ENCODE data around the gene ELK4.

Gene ELK4

GRCh38 chr1:205631768-205632668 lies at the start of gene ELK4:
ELK4 (minus strand) TSS chr1:205632011; CDS start chr1:205623882, 8,129 bp downstream.
- peak; percentile 94 for DNase-seq (ENCODE audit: low read depth)

DNA sequence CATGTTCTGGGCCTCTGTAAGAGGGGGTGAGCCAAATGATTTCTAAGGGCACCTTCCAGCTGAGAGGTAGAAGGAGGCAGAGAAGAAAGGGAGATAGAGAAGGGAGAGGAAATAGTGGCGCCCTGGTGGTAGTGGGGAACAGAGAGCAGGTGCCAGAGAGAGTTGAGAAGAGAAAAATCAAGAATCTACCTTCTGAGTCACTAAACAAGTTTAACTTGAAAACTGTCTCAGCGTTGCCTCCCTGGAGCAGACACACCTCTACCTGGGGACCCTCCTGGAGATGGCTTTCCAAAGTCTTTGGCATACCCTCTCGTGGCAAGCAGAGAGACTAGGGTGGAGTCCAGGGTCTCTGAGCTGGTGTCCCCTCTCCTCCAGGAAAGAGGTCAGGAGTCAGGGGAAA lies 49.6 kb upstream of the ELK4 start:
- no peak for DNase-seq (ENCODE audit: low read depth)

GRCh38 chr1:205680073-205680851 lies 48.5 kb upstream of the ELK4 start, which contains the start of gene SLC45A3:
SLC45A3 (minus strand) TSS chr1:205680509; CDS start chr1:205664656, 15,853 bp downstream.
- no peak for DNase-seq (ENCODE audit: low read depth)

GRCh38 chr1:205678286-205679111 lies 46.7 kb upstream of the ELK4 start:
- no peak for DNase-seq (ENCODE audit: low read depth)

DNA sequence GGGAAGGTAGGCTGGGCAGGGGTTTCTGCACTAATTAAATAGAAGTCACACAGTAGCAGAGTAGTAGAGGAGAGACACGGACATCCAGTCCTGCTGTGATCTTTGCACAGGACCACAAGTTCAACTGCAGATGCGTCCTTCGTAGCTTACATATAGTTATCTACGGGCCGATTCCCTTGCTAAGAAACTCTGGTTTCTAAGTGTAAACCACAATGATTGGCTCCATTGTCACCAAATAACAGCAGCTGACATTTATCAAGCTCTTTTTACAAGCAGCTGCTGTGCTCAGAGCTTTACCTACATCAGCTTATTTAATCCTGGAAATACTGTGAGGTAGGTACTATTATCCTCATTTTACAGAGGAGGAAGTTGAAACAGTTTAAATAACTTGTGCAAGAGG lies 45.4 kb upstream of the ELK4 start:
- DNase-seq (ENCODE audit: low read depth) = no peak

DNA sequence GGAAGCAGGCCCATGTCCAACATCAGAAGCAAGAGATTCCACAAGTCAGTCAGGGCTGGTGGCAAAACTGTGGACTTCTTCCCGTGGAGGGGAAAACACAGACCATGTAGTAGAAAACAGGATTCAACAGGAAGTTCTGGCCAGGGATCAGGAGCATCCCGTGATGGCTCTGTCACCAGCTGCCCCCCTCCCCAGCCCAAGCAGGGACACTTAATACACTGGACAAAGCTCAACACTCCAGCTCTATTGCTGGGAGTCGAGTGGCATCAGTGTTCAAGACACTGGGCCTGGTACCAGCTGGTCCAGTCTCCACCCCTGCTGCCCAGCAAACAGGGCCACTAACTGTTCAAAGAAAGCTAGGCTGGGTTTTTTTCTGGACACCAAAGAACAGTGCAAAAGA lies 44.8 kb upstream of the ELK4 start:
- no peak for DNase-seq (ENCODE audit: low read depth)

DNA sequence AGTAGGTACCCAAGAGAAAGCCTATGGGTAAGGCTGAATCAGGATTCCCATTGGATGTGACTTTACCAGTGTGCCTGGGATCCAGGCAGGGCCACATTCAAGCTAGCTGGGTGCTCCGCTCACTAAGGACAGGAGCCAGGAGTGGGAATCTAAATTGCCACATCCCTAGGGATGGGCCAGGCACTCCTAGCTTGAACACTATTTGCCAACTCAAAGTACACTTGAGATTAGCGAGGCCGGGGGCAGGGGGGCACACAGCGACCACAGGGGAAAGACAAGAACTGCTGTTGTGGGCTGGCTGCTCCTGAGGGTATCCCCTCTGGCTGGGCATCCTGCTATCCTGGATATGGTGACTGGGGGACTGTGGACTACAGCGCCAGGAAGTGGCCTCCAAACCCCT lies 44.2 kb upstream of the ELK4 start:
- no peak for DNase-seq (ENCODE audit: low read depth)

- no peak for DNase-seq (ENCODE audit: low read depth)
Measured at GRCh38 chr1:205675247-205675646, 43.4 kb upstream of the ELK4 start.

GRCh38 chr1:205672970-205673369 lies 41.2 kb upstream of the ELK4 start:
- no peak for DNase-seq (ENCODE audit: low read depth)

DNA sequence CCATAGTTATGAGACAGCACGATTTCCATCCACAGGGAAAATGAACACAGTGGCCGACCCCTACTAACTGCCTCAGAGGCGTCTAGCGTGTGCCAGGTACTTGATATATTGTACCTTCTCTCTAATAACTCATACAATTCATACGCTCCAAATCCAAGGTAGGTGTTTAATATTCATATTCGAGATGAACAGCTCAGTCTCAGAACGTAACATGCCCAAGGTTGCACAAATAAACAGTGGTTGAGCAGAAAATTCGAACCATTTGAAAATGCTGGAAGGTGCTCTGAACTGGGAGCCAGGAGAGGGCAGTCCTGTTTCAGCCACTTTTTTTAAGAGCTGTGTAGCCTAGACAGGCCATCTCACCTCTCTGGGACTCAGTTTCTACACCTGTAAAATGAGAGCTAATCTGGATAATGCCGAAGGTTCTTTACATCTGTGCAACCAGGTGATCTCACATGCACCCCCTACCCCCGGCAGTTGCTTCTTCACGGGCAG lies 40.6 kb upstream of the ELK4 start:
- no peak for DNase-seq (ENCODE audit: low read depth)

DNA sequence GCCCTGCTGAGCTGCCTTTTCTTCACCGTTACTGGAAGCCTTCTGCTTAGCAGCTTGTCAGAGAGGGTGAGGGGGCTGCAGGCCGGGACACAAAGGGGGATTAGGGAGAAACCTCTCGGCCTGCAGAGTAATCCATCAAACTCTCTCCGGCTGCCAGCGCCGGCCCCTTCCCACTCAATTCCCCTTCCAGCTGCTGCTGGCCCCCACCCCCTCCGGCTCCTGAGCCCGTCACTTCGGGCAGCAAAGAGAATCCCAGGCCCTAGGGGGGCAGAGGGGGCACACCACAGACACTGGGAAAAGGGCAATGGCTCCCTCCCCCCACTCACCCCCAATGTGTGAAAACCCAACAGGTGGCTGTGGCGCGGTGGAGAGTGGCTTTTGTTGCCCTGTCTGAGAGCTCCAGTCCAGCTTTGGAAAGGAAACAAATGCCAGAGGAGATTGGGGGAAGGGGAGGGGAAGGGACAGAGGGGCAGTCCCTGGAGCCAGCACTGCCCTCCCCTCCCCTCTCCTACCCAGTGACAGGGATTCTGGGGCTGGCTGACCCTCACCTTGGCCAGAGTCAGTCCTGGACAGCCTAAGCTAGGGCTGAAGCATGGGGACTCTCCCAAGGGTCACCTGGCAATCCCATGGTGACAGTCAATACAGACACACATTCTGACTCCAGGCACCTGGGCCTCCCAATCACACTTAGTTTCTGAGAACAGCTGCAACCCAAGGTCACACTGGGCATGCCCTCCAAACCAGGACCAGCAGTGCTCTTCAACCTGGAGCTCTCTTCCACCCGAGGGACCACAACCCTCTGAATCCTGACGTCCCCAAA lies 39.0 kb upstream of the ELK4 start:
- DNase-seq (ENCODE audit: low read depth) = no peak

GRCh38 chr1:205670150-205670446 lies 38.3 kb upstream of the ELK4 start:
- DNase-seq (ENCODE audit: low read depth) = no peak

DNA sequence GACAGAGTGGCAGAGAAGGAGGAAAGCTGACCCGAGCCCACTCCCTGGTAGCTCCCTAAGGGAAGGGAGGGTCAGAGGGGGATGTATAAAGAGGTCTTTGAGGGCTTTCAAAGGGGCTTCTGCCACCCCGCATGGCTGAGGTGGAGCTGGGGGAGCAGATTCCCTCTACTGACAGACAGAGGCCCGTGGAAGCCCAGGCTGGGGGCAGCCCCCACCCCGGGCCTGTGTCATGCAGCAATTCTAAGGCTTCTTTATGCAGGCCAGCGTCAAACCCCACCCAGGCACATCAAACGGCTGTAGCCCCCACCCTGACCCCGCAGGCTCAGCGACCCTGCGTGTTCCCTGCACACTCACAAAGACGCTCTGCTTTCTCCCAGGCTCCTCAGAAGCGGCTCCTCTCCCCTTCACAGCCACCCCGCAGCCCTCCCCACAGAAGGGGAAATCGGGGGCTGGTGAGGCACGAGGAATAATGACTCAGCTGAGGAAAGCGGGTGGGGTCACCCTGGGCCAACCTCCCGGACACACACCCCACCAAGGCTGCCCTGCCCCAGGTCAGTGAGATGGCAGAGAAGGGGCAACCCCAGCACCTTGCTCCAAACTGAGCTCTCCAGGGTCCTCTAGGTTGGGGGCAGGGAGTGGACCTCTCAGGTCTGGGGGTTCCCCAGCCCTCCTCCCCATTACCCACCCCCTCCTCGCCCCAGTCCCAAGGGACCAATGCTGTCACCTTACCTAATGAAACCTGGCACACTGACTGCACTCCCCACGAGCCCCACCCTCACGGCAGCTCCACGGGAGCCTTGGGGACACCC lies 37.7 kb upstream of the ELK4 start:
- DNase-seq (ENCODE audit: low read depth) = no peak

- no peak for DNase-seq (ENCODE audit: low read depth)
Measured at GRCh38 chr1:205668951-205669340, 37.1 kb upstream of the ELK4 start.

DNA sequence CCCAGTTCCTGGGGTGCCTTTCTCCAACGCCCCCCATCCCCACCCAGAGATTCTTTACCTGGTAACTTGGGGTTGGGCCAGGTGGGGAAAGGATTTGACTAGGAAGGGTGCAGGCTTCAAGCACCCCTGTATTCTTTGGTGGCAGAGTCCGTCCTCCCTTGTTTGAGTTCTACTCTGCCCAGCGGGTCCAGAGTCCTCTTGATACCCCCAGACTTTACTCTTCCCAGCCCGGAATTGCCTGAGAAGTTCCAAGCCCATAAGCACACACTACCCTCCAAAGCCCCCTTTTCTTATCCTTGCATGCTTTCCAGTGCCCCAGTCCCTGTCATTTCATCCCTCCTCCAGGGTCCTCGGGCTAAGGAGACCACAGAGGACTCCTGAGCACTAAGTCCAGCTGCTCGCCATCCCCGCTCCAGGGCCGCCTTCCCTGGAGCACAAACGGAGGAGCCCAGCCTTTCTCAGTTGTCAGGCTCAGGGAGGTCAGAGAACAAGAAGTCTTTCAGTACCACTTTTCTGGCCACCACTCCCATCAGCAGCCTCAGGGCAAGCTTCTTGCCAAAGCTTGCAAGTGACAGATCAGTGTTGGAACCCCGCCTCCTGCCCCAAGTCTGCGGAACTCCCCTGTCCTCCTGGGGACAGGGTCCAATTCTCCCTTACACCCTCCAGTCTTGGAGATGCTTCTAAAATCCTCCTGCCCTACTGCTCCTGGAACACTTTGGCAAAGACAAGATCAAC lies 36.3 kb upstream of the ELK4 start:
- DNase-seq (ENCODE audit: low read depth) = no peak

- no peak for DNase-seq (ENCODE audit: low read depth)
Measured at GRCh38 chr1:205666372-205667166, 34.8 kb upstream of the ELK4 start.

DNA sequence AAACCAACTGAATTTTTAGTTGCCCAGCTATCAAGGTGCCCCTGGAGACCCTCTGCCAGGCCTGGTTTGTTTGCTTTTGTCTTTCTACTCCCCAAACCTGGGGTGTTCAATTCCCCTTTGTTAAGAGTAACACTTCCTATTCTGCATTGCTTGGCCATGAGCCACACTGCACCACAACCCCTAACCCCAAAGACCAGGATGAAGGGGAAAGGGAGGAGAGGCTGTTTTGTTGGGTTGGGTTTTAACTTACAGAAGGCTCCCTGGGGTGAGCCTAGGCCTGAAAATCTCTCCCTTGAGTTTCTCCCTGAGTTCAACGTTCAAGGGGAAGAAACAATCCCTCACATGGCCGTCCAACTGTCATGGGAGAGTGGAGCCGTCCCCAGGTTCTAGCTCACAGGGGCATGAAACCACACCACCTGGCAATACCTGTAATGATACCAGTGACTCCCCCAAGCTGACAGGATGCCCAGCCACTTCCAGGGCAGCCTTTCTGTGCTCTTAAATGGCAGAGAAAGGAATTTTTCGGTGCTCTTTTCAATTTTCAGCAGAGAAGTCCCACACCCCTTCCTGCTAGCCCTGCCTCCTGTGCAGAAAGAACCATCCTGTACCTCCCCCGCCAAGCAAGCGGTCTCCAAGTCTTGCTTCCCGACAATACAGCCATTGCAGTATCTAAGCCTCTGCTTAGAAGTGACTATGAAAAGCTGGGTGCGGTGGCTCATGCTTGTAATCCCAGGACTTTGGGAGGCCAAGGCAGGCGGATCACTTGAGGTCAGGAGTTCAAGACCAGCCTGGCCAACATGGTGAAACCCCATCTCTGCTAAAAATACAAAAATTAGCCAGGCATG lies 33.6 kb upstream of the ELK4 start:
- DNase-seq (ENCODE audit: low read depth) = no peak

- DNase-seq (ENCODE audit: low read depth) = no peak
Measured at GRCh38 chr1:205664399-205665017, 32.7 kb upstream of the ELK4 start.
